HG03095 (cell line): ENCODE measurements around the gene WAC.

Source experiments
- ATAC-seq: cut with Tn5 transposase; IDR thresholded peaks from one replicate; pipeline ENCODE4 v1.9.1; 2021; ENCODE audit warnings: moderate library complexity; ENCODE audit not compliant: unreplicated experiment

The WAC gene

DNA sequence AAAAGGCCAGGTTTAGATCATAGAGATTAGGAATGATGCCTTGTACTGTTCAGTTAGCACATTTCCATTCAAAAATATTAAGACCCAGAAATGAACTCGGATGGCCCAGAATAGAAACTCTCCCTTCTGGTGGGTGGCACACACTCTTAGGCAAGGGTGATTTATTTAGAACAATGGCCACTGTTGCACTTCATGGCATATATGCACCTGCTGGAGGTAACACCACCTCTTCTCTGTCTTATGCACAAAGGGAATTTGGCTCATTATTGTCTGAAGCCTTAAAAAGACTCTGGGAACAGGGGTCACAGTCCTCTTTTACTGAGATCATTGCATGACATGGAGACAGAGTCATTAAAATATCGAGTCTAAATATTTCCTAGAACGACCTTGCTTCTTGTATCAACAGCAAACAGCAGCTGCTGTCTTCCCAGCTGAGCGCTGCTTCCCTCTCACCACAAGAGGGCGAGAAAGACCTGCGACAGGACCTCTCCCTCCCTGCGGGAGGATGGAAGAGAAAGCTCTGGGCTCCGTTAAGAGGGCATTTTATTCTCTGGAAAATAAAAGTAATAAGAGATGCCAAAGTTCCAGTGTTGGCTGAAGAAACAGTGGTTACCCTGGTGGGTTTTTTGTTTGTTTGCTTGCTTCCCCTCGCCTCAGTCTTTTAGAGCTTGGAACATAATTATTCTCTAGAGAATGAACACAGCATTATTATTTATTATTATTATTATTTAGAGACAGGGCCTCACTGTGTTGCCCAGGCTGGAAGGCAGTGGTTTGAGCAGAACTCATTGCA lies 130.9 kb downstream of the WAC start:
- ATAC-seq, result peak; percentile 70

DNA sequence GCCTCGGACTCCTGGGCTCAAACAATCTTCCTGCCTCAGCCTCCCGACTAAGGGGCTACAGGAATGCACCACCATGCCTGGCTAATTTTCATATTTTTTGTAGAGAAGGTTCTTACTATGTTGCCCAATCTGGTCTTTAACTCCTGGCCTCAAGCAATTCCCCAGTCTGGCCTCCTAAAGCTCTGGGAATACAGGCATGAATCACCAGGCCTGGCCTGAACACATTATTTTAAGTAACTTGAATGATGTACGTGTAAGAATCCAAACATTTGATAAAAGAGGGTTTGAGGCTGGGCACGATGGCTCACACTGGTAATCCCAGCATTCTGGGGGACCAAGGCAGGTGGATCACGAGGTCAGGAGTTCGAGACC lies 131.4 kb downstream of the WAC start:
- no peak for ATAC-seq

DNA sequence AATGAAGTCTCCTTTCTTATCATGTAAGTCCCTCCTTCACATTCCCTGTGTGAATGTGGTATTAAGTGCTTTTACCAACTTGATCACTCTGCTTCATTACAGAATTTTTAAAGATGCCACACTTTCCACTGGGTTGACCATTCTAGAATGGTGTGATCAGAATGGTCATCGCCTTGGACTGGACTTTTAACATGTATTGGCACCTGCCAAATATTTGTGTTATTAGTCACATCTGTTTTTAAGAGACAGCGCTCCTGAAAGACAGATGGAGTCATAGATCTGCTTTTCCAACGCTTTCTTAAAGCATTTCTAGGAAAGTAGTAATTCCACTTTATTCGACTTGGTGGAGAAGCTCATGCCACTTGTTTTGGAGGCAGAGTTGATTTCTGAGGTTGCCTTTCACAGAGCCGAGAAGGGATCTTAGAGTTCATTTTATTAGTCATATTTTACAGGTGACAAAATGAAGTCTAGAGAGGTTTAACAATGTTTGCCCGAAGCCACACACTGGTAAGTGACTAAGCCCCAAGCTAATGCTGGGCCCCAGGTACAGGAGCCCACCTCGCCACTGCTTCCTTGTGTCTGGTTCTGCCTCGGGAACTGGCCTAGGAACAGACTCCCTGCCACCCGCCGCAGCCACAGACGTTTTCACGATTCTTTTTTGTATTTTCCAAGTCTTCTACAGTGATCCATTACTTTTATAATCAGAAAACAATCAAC lies 134.0 kb downstream of the WAC start:
- ATAC-seq, result no peak

DNA sequence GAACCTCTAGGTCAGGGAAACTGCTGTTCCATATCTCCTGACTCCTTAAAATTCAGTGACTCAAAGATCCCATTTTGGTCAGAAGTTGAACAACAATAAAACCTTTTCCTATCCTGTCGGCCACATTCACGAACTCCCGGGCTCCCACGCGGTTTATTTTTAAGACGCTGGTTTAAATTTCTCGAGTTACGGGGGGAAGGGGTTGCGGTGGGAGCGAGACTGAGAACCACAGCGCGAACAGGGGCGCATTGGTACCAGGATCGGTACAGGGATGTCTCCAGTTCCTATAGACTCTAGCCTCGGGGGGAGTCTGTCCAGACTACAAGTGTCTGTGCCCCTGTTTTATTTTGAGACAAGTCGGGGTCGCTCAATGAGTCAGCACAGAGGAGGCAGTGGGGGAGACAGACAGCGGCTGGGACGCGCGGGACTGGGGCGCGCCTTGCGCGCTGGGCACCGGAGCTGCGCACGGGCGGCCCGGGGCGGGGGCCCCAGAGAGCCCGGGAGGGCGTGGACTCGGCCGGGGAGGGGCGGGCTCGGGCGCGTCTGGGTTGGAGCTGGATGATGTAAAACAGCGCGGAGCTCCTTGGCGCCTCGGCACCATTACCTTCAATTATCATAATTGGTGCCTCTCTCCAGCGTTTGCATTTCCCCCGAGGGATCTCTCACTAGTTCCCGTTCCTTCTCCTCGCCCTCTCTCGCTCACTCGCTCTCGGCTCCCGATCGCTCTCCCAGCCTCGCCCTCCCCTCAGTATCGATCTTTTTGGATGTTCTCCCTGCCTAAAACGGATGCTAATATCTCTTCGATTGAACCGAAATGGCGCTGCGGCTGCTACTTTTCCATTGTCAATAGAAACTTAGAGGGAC lies 135.7 kb downstream of the WAC start:
- no peak for ATAC-seq

DNA sequence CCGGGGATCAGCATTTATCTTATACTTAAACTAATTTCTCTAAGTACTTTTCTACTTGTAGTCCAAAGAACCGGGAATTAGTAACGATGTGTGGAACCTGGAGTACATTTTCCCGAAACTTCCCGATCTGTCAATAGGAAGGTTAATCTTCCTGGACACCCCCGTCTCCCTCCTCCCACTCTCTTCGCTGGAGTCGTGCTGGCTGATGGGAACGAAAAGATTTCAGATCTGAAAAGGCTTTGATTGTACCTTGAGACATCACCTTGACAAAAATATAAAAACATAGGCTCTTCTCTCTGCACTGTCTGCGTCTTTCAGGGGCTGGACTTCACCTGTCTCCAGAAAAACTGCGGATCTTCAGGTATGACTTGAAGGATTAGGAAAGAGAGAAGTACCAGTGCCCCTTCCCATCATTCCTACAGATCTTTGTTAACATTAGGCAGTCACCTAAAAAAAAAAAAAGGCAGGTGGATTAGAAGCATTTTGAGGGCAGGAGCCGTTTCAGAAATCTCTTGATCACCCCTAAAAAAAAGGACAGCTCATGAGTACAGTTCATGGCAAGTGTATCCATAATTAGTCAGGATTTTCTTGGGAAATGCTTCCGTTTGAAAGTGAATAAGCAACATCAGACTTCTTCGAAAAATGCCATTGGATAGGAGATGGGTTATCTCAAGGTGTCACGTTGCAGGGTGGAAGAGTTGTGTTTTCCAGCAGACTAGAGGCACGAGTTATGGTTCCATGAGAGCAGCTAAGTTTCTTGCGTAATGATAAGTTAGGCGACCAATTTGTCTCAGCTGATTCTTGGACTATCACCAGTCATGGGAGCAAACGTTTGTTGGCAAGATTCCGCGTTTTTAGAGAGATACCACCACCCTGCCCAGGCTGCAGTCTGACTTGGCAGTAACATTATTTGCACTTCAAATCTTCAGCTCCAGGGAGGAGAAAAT lies 136.6 kb downstream of the WAC start:
- no peak for ATAC-seq
